Hepatocyte (in vitro differentiated cells): Measurements from ENCODE around the gene ETNPPL. TPM values are rescaled to one million over a fixed set of nuclear protein-coding genes. Genes with fewer than 3 reads are reported as not detected.

Experiments
- DNase-seq: peaks from one replicate; pipeline ENCODE4 v3.0.0-alpha.2; 2016; ENCODE audit warnings: low spot score
- H2AFZ ChIP-seq: fragments of 200-600 bp; sonication (generic); 2 replicates; pipeline ENCODE4 v1.6.0; 2016; ENCODE audit warnings: antibody characterized with exemption, mild to moderate bottlenecking
- H3K27ac ChIP-seq: fragments of 200-600 bp; sonication (generic); 2 replicates; pipeline ENCODE4 v1.5.1; 2016; ENCODE audit warnings: mild to moderate bottlenecking
- H3K27me3 ChIP-seq: fragments of 200-600 bp; sonication (generic); 2 replicates; pipeline ENCODE4 v1.6.1; 2016
- H3K36me3 ChIP-seq: fragments of 200-600 bp; sonication (generic); replicated peaks from 2 replicates; pipeline ENCODE4 v1.5.1; 2016; ENCODE audit warnings: low read depth; ENCODE audit not compliant: insufficient read depth
- H3K4me1 ChIP-seq: fragments of 200-600 bp; sonication (generic); 2 replicates; pipeline ENCODE4 v1.5.1; 2016; ENCODE audit warnings: mild to moderate bottlenecking, moderate library complexity; ENCODE audit not compliant: insufficient read depth
- H3K4me2 ChIP-seq: fragments of 200-600 bp; sonication (generic); 2 replicates; pipeline ENCODE4 v1.6.0; 2016
- H3K4me3 ChIP-seq: fragments of 200-600 bp; sonication (generic); 2 replicates; pipeline ENCODE4 v1.5.1; 2016; ENCODE audit warnings: mild to moderate bottlenecking
- H3K79me2 ChIP-seq: fragments of 200-600 bp; sonication (generic); 2 replicates; pipeline ENCODE4 v1.6.0; 2017; ENCODE audit warnings: mild to moderate bottlenecking
- H3K9me2 ChIP-seq: fragments of 200-600 bp; sonication (generic); replicated peaks from 2 replicates; pipeline ENCODE4 v1.6.0; 2017; ENCODE audit warnings: mild to moderate bottlenecking; ENCODE audit not compliant: insufficient read depth
- H3K9me3 ChIP-seq: fragments of 200-600 bp; sonication (generic); 2 replicates; pipeline ENCODE4 v1.5.1; 2016; ENCODE audit warnings: low read depth, mild to moderate bottlenecking
- H4K20me1 ChIP-seq: fragments of 200-600 bp; sonication (generic); 2 replicates; pipeline ENCODE4 v1.6.0; 2016; ENCODE audit warnings: mild to moderate bottlenecking; ENCODE audit not compliant: insufficient read depth, poor library complexity, severe bottlenecking
- EZH2 ChIP-seq: fragments of 200-600 bp; sonication (generic); IDR thresholded peaks from 2 replicates; pipeline ENCODE4 v1.6.1; 2016; ENCODE audit warnings: antibody characterized with exemption, mild to moderate bottlenecking, borderline replicate concordance
- EZH2phosphoT487 ChIP-seq: fragments of 200-600 bp; sonication (generic); IDR thresholded peaks from one replicate; pipeline ENCODE4 v1.6.1; 2018; ENCODE audit warnings: antibody characterized with exemption, mild to moderate bottlenecking, low read depth, moderate library complexity; ENCODE audit not compliant: unreplicated experiment, severe bottlenecking
- WGBS: methylation state at CpG from one replicate; pipeline ENCODE4 v1.1.6; 2016; ENCODE audit warnings: low lambda C conversion rate; ENCODE audit errors: missing lambda C conversion rate; 5-methylcytosine and 5-hydroxymethylcytosine counted together
- polyA plus RNA-seq: library from polyadenylated mRNA; unstranded; fragments of >200 nt; fragmentation: Nextera tagmentation; extraction: Ambion mirVana; gene quantifications from 2 replicates; pipeline ENCODE4 v1.2.1, GENCODE V29; 2016
- total RNA-seq: library from RNA; depleted of rRNA; stranded (reverse); fragments of >200 nt; gene quantifications from 2 replicates; pipeline ENCODE4 v1.2.3, GENCODE V29; 2014
- TF ChIP-seq, protein P1 (sequence below): fragments of 200-600 bp; sonication (generic); IDR thresholded peaks from 2 replicates; pipeline ENCODE4 v1.5.1; 2016; ENCODE audit warnings: antibody characterized with exemption, mild to moderate bottlenecking; ENCODE audit not compliant: poor library complexity

ETNPPL gene
- total and polyA plus RNA-seq, 2 experiments from 2014 or later: 1.2 to 1.7 TPM

DNA sequence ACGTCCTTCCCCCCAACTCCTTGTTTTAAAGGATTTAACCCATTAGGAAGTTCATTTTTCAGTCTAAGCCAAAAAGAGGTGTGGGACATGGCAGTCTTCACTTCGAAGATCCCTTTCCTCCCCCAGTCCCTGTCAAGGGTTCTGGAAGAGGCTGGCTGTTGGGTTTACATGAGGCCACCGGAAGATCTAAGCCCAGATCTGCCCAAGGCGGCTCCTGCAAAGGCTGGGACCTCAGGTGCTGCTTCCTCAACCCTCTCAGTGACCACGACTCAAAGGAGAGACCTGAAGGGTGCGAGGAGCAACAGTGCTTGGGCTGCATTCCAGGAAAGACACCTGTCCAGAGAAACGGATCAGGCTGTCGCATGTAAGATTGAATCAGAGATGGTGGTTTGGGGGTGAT is 23.5 kb upstream of the ETNPPL start:
- 89% methylated on average over 8 of the region's 8 CpGs for WGBS
- TF ChIP-seq EZH2 (no peak), EZH2phosphoT487 (no peak)
- TF ChIP-seq, protein P1, sequence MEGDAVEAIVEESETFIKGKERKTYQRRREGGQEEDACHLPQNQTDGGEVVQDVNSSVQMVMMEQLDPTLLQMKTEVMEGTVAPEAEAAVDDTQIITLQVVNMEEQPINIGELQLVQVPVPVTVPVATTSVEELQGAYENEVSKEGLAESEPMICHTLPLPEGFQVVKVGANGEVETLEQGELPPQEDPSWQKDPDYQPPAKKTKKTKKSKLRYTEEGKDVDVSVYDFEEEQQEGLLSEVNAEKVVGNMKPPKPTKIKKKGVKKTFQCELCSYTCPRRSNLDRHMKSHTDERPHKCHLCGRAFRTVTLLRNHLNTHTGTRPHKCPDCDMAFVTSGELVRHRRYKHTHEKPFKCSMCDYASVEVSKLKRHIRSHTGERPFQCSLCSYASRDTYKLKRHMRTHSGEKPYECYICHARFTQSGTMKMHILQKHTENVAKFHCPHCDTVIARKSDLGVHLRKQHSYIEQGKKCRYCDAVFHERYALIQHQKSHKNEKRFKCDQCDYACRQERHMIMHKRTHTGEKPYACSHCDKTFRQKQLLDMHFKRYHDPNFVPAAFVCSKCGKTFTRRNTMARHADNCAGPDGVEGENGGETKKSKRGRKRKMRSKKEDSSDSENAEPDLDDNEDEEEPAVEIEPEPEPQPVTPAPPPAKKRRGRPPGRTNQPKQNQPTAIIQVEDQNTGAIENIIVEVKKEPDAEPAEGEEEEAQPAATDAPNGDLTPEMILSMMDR: no peak
- no peak for DNase-seq

DNA sequence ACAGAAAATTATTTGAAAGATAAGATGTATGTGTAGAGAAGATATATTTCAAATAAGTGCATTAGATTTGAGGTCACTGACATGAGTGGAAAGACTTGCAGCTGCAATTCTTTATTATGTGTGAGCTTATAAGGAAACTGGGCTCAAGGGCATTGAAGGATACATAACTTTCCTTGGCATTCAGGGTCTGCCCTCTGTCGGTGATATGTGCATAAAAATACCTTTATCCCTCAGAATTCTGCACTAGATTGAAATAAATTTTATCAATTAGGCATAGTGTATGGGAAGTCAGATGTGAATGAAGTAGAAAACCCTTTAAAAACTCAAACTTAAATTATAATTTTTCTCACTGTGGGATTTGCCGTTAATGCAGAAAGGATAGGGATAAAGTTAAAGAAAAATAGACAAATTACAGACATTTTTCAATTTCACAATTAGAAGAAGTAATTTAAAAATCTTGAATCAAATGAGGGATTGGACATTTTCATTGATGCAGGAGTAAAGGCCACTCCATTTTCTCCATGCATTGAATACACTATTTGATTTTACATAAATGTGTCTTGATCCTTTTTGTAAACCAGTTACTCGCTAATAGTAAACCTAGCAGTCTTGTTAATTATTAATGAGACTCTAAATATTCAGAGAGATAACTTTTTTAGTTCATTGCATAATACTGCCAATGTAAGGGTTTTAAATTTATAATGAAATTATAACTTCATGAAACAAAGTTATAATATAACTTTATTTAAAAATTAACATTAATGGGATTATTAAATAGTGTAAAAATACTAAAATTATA is 21.0 kb upstream of the ETNPPL start:
- no peak overlapping the region for H3K4me2 ChIP-seq
- DNase-seq: peak; percentile 19
- no peaks in the 10 kb centered on the region for H3K9me2 ChIP-seq
- H3K79me2 ChIP-seq: no peaks in the 10 kb centered on the region
- H3K4me1 ChIP-seq: no peaks in the 10 kb centered on the region
- H3K27me3 ChIP-seq: no peaks in the 10 kb centered on the region
- WGBS: 75% methylated on average over 3 of the region's 3 CpGs
- TF ChIP-seq, protein P1: peak; percentile 20
- TF ChIP-seq EZH2phosphoT487: no peak
- no peaks in the 10 kb centered on the region for H3K36me3 ChIP-seq
- H2AFZ ChIP-seq: no peak overlapping the region
- H4K20me1 ChIP-seq: no peaks in the 10 kb centered on the region
- H3K4me3 ChIP-seq: no peak overlapping the region
- H3K9me3 ChIP-seq: no peaks in the 10 kb centered on the region
- H3K27ac ChIP-seq: no peak overlapping the region

More for the DNA sequence above, 23.5 kb upstream of the ETNPPL start:
- Histone ChIP-seq H4K20me1 (no peaks in the 10 kb centered on the region), H3K79me2 (no peaks in the 10 kb centered on the region), H3K4me3 (no peak overlapping the region), H3K4me1 (no peaks in the 10 kb centered on the region), H3K27me3 (no peaks in the 10 kb centered on the region), H2AFZ (no peak overlapping the region), H3K4me2 (no peak overlapping the region), H3K27ac (no peak overlapping the region), H3K36me3 (no peaks in the 10 kb centered on the region), H3K9me2 (no peaks in the 10 kb centered on the region), H3K9me3 (no peaks in the 10 kb centered on the region)

DNA sequence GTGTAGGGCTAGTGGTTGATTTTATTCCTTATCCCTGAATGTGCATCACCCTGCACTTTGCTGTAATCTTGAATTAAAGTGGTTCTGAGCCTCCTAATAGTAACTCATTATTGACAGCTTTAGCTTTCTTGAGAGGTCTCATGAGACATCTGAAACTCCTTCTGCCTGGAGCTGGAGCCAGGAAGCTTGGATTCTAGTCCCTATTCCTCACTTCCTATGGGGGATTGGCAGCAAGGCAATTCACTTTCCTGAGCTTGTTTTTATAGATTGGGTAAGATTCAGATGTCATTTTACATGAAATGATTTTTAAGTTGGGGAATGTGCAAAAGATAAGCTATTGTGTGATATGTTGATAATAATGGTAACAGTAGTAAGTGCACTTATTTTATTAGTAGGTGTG is 17.1 kb upstream of the ETNPPL start:
- Histone ChIP-seq H3K4me3 (no peak overlapping the region), H3K9me3 (no peaks in the 10 kb centered on the region), H4K20me1 (no peaks in the 10 kb centered on the region), H3K27ac (no peak overlapping the region), H3K4me2 (no peak overlapping the region), H3K9me2 (no peaks in the 10 kb centered on the region), H3K4me1 (no peaks in the 10 kb centered on the region), H3K36me3 (no peaks in the 10 kb centered on the region), H3K27me3 (no peaks in the 10 kb centered on the region), H2AFZ (no peak overlapping the region), H3K79me2 (no peaks in the 10 kb centered on the region)
- DNase-seq: no peak
- TF ChIP-seq EZH2phosphoT487: no peak
- TF ChIP-seq EZH2: no peak
- TF ChIP-seq, protein P1: no peak

DNA sequence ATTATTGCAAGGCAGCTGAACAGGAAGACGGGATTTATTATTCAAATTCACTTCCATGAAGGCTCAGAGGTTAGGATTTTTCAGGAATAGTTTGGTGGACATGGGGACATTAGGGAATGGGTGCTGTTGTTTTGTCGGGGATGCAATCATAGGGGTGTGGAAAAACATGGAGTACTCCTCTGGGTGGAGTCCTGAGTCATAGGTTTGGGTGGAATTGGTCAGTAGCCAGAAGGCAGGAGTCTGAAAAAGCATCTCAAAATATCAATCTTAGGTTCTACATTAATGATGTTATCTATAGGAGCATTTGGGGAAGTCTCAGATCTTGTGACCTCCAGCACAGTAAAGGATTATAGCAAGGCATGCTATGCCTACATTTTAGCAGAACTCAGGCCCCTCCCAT is 14.5 kb upstream of the ETNPPL start:
- H3K79me2 ChIP-seq: no peaks in the 10 kb centered on the region
- H3K27ac ChIP-seq: no peak overlapping the region
- no peaks in the 10 kb centered on the region for H3K9me3 ChIP-seq
- DNase-seq: no peak
- H3K4me1 ChIP-seq: no peaks in the 10 kb centered on the region
- H2AFZ ChIP-seq: no peak overlapping the region
- no peaks in the 10 kb centered on the region for H3K9me2 ChIP-seq
- H3K4me3 ChIP-seq: no peak overlapping the region
- H3K27me3 ChIP-seq: no peaks in the 10 kb centered on the region
- 89% methylated on average over 2 of the region's 2 CpGs for WGBS
- H3K4me2 ChIP-seq: no peak overlapping the region
- TF ChIP-seq EZH2: no peak
- no peak for TF ChIP-seq EZH2phosphoT487
- TF ChIP-seq, protein P1: no peak
- H3K36me3 ChIP-seq: no peaks in the 10 kb centered on the region
- no peaks in the 10 kb centered on the region for H4K20me1 ChIP-seq
